Breast epithelium (tissue), 3 donors: ENCODE measurements around the gene GRIK3.

ENCODE experiments used
- CTCF ChIP-seq, 3 donors: fragments of 450-650 bp; IDR thresholded peaks; one replicate each; pipeline ENCODE4 v1.5.1; 2016 to 2017; ENCODE audit warnings: antibody characterized with exemption in 3 of 3, mild to moderate bottlenecking in 3 of 3, moderate library complexity in 3 of 3
- POLR2A ChIP-seq: fragments of 450-650 bp; IDR thresholded peaks from one replicate; pipeline ENCODE4 v1.6.1; 2016; ENCODE audit warnings: antibody characterized with exemption, mild to moderate bottlenecking, moderate library complexity
- POLR2AphosphoS5 ChIP-seq, 3 donors: sonication (generic); formaldehyde crosslinking; IDR thresholded peaks; one replicate each; pipeline ENCODE4 v1.6.1; 2017; ENCODE audit warnings: antibody characterized with exemption in 3 of 3

- no peak for TF ChIP-seq CTCF (IDR thresholded peaks at IDR 0.05)
- TF ChIP-seq POLR2A, result no peak
- no peak for TF ChIP-seq POLR2AphosphoS5 (IDR thresholded peaks at IDR 0.05)
Observed at GRCh38 chr1:37052120-37052519, 17.8 kb upstream of the GRIK3 start.
